K562 (cell line): ENCODE data around the gene LRRC8E. TPM values are rescaled to one million over a fixed set of nuclear protein-coding genes. Genes with fewer than 3 reads are reported as not detected.
A peak's percentile ranks its signal among the peaks of the same experiment; 100 is the strongest.

Source experiments
- BRCA1 ChIP-seq, 2 experiments: fragments of 450-650 bp in 1 of 2; sonication (generic) in 1 of 2; formaldehyde crosslinking in 1 of 2; IDR thresholded peaks; 2 replicates each; pipeline versions ENCODE4 v1.5.0 to v1.6.1; 2017 to 2020; ENCODE audit warnings: mild to moderate bottlenecking in 1 of 2, missing genetic modification reagents in 1 of 2
- CBFA2T3 ChIP-seq: fragments of 450-650 bp; IDR thresholded peaks from 2 replicates; pipeline ENCODE4 v1.6.1; 2017
- CXXC5 ChIP-seq: fragments of 250-450 bp; sonication (Bioruptor Pico); IDR thresholded peaks from 2 replicates; pipeline ENCODE4 v1.8.0; 2022; ENCODE audit warnings: inconsistent platforms, mild to moderate bottlenecking, moderate library complexity
- ELF2 ChIP-seq: fragments of 250-450 bp; sonication (Bioruptor Pico); IDR thresholded peaks from 2 replicates; pipeline ENCODE4 v1.5.0; 2021; ENCODE audit warnings: mild to moderate bottlenecking
- ETV5 ChIP-seq: sonication (generic); formaldehyde crosslinking; IDR thresholded peaks from 2 replicates; pipeline ENCODE4 v1.4.0; 2020; ENCODE audit warnings: low read depth, mild to moderate bottlenecking, missing genetic modification reagents
- GABPB1 ChIP-seq: sonication (generic); formaldehyde crosslinking; IDR thresholded peaks from 2 replicates; pipeline ENCODE4 v1.8.0; 2022; ENCODE audit warnings: mild to moderate bottlenecking, missing genetic modification reagents
- MAX ChIP-seq: sonication (generic); formaldehyde crosslinking; IDR thresholded peaks from 2 replicates; pipeline ENCODE4 v1.9.0; 2022; ENCODE audit warnings: mild to moderate bottlenecking, missing genetic modification reagents
- MIER1 ChIP-seq: fragments of 450-650 bp; IDR thresholded peaks from 2 replicates; pipeline ENCODE4 v1.6.1; 2016; ENCODE audit warnings: antibody characterized with exemption, mild to moderate bottlenecking, low read depth
- MITF ChIP-seq: IDR thresholded peaks from 2 replicates; pipeline ENCODE4 v1.6.1; 2014; ENCODE audit warnings: antibody characterized with exemption
- MTA2 ChIP-seq: fragments of 450-650 bp; IDR thresholded peaks from 2 replicates; pipeline ENCODE4 v1.6.1; 2016; ENCODE audit warnings: low read depth
- NEUROD1 ChIP-seq: fragments of 150-350 bp; IDR thresholded peaks from 2 replicates; pipeline ENCODE4 v1.6.1; 2014; ENCODE audit warnings: borderline replicate concordance, low read length, low read depth; ENCODE audit not compliant: partially characterized antibody
- NUFIP1 ChIP-seq: fragments of 450-650 bp; IDR thresholded peaks from 2 replicates; pipeline ENCODE4 v1.6.1; 2018; ENCODE audit not compliant: partially characterized antibody
- PCBP1 ChIP-seq: fragments of 200-400 bp; formaldehyde crosslinking; IDR thresholded peaks from 2 replicates; pipeline ENCODE4 v1.6.1; 2018; ENCODE audit warnings: mild to moderate bottlenecking, low read depth, low read length; ENCODE audit not compliant: poor library complexity, severe bottlenecking
- POLR2A ChIP-seq: fragments of 450-650 bp; conservative IDR thresholded peaks from 2 replicates; pipeline ENCODE4 v1.6.1; 2016
- POLR3A ChIP-seq: IDR thresholded peaks from 2 replicates; pipeline ENCODE4 v1.6.1; 2011; ENCODE audit warnings: borderline replicate concordance, mild to moderate bottlenecking, moderate library complexity; ENCODE audit not compliant: insufficient read length, insufficient read depth; ENCODE audit errors: extremely low read depth
- RBM14 ChIP-seq: fragments of 200-400 bp; formaldehyde crosslinking; IDR thresholded peaks from 2 replicates; pipeline ENCODE4 v1.6.1; 2018; ENCODE audit warnings: low read depth, mild to moderate bottlenecking, low read length, moderate library complexity, borderline replicate concordance; ENCODE audit not compliant: insufficient read depth
- RBM17 ChIP-seq: fragments of 200-400 bp; formaldehyde crosslinking; IDR thresholded peaks from 2 replicates; pipeline ENCODE4 v1.6.1; 2017; ENCODE audit warnings: low read depth, mild to moderate bottlenecking, low read length, borderline replicate concordance
- RFX7 ChIP-seq: fragments of 250-450 bp; sonication (Bioruptor Pico); IDR thresholded peaks from 2 replicates; pipeline ENCODE4 v1.5.1; 2021; ENCODE audit warnings: mild to moderate bottlenecking
- SIN3B ChIP-seq: fragments of 450-650 bp; IDR thresholded peaks from 2 replicates; pipeline ENCODE4 v1.6.1; 2017; ENCODE audit warnings: low read depth, mild to moderate bottlenecking, moderate library complexity
- SMARCA4 ChIP-seq: fragments of 450-650 bp; IDR thresholded peaks from 2 replicates; pipeline ENCODE4 v1.6.1; 2016
- TRIM24 ChIP-seq, 2 experiments: fragments of 450-650 bp; IDR thresholded peaks; 2 replicates each; pipeline ENCODE4 v1.6.1; 2016
- ZBED1 ChIP-seq: IDR thresholded peaks from 2 replicates; pipeline ENCODE4 v1.6.1; 2014
- ZFP36 ChIP-seq: fragments of 150-350 bp; IDR thresholded peaks from 2 replicates; pipeline ENCODE4 v1.6.1; 2018; ENCODE audit warnings: low read length, low read depth; ENCODE audit not compliant: partially characterized antibody
- ZNF384 ChIP-seq: IDR thresholded peaks from 2 replicates; pipeline ENCODE4 v1.6.1; 2012; ENCODE audit warnings: low read depth, low read length, improper control_type of control experiment
- ZNF41 ChIP-seq: fragments of 250-450 bp; sonication (Bioruptor Pico); conservative IDR thresholded peaks from 2 replicates; pipeline ENCODE4 v1.4.0; 2020; ENCODE audit warnings: mild to moderate bottlenecking
- ZNF449 ChIP-seq: fragments of 250-450 bp; sonication (Bioruptor Pico); IDR thresholded peaks from 2 replicates; pipeline ENCODE4 v1.8.0; 2022; ENCODE audit warnings: moderate library complexity, mild to moderate bottlenecking, inconsistent platforms
- ZNF695 ChIP-seq: fragments of 450-650 bp; formaldehyde crosslinking; IDR thresholded peaks from 2 replicates; pipeline ENCODE4 v1.4.0; 2020; ENCODE audit warnings: mild to moderate bottlenecking, moderate library complexity
- polyA plus RNA-seq, 8 experiments: library from polyadenylated mRNA; depleted of rRNA in 4 of 8; stranded (reverse) in 5 of 8; unstranded in 3 of 8; fragments of >200 nt; fragmentation: Nextera tagmentation in 2 of 8; fragmentation: Illumina TruSeq in 1 of 8; extraction: Ambion mirVana in 2 of 8; extraction: Trizol in 1 of 8; gene quantifications; 2 replicates each; pipeline versions ENCODE4 v1.2.1 to v1.2.3, GENCODE V29; 2011 to 2014; ENCODE audit warnings: inconsistent platforms in 1 of 8, missing spikeins in 1 of 8
- total RNA-seq, 7 experiments: library from RNA; depleted of rRNA in 6 of 7; stranded (reverse); fragments of >200 nt in 6 of 7; fragmentation: Illumina TruSeq in 2 of 7; extraction: Trizol in 2 of 7; gene quantifications; 2 replicates each; pipeline versions ENCODE4 v1.2.1 to v1.2.3, GENCODE V29; 2011 to 2021; ENCODE audit warnings: low replicate concordance in 1 of 7

Gene LRRC8E
- total and polyA plus RNA-seq, 9 of the 15 experiments (the other 6 are each of a cell fraction or from before 2014, with no cell fraction given), result 0.08 to 5.7 (median 3.5) TPM; not detected in 1

- TF ChIP-seq RBM17, result no peak
- no peak for TF ChIP-seq ETV5 (CRISPR knock-in tag)
- TF ChIP-seq CXXC5 (CRISPR knock-in tag), result peak; percentile 87
- TF ChIP-seq BRCA1 (IDR thresholded peaks at IDR 0.05), result no peak
- TF ChIP-seq BRCA1 (CRISPR knock-in tag; IDR thresholded peaks at IDR 0.05), result no peak
- no peak for TF ChIP-seq ELF2 (CRISPR knock-in tag)
- no peak for TF ChIP-seq NUFIP1
- TF ChIP-seq SMARCA4, result no peak
- TF ChIP-seq POLR2A, result peak; percentile 95
- TF ChIP-seq ZNF449 (CRISPR knock-in tag), result no peak
- peak; percentile 96 for TF ChIP-seq SIN3B
- peak; percentile 98 for TF ChIP-seq MAX (CRISPR knock-in tag)
- TF ChIP-seq ZNF384, result no peak
- no peak for TF ChIP-seq CBFA2T3
- TF ChIP-seq PCBP1, result no peak
- TF ChIP-seq MITF, result no peak
- TF ChIP-seq MIER1, result no peak; the same call in 1 of the 2 replicates
- peak; percentile 33 for TF ChIP-seq NEUROD1
- peak; percentile 64 for TF ChIP-seq GABPB1
- TF ChIP-seq POLR3A, result no peak
- TF ChIP-seq ZFP36, result no peak
- TF ChIP-seq ZBED1, result no peak
- TF ChIP-seq RFX7, result no peak
- TF ChIP-seq TRIM24 (IDR thresholded peaks at IDR 0.05), result no peak
- no peak for TF ChIP-seq ZNF695 (CRISPR knock-in tag)
- TF ChIP-seq RBM14, result no peak
- TF ChIP-seq ZNF41, result no peak
- no peak for TF ChIP-seq MTA2
Observed at GRCh38 chr19:7943444-7944176, 55.3 kb downstream of the LRRC8E start, which contains the start of gene TIMM44 (continued).
